Activated T-helper 1 cell treated with anti-CD3 and anti-CD28 coated beads, Interleukin-12 subunit alpha, Interleukin-12 subunit beta, Interleukin-2, Interleukin-4 antibody, amounts not matched to agents 30 ng/mL and 10 ng/mL and 1 ng/mL, durations not matched to agents 14 hours and 24 hours and 36 hours (primary cell): Measurements from ENCODE around the gene RAB29. TPM values are rescaled to one million over a fixed set of nuclear protein-coding genes. Genes with fewer than 3 reads are reported as not detected.

Source experiments
- DNase-seq: peaks from one replicate; pipeline ENCODE4 v3.0.0; 2021; ENCODE audit warnings: low spot score
- H3K27ac Mint-ChIP-seq: one replicate; pipeline ENCODE4 v1.8.0; 2021; ENCODE audit warnings: mild to moderate bottlenecking, mixed read lengths
- H3K27me3 Mint-ChIP-seq: one replicate; pipeline ENCODE4 v1.8.0; 2022; ENCODE audit warnings: mild to moderate bottlenecking, moderate library complexity, mixed read lengths; ENCODE audit not compliant: insufficient read depth
- H3K36me3 Mint-ChIP-seq: one replicate; pipeline ENCODE4 v1.8.0; 2021; ENCODE audit warnings: low read depth, mixed read lengths
- H3K4me1 Mint-ChIP-seq: one replicate; pipeline ENCODE4 v1.8.0; 2021; ENCODE audit warnings: low read depth, mixed read lengths
- H3K4me3 Mint-ChIP-seq: one replicate; pipeline ENCODE4 v1.8.0; 2021; ENCODE audit warnings: mild to moderate bottlenecking, moderate library complexity, mixed read lengths
- H3K9me3 Mint-ChIP-seq: one replicate; pipeline ENCODE4 v1.8.0; 2021; ENCODE audit warnings: mixed read lengths
- intact Hi-C: fragments of 100-400 bp; cut with micrococcal nuclease; formaldehyde crosslinking; loops from one replicate; pipeline ENCODE4 v1.15.1; 2024
- total RNA-seq: library from RNA; stranded (reverse); gene quantifications from 2 replicates; pipeline ENCODE4 v1.2.3, GENCODE V29; 2022

RAB29 gene
- total RNA-seq, 1 donor from 2014 or later = 37.2 TPM

- Mint-ChIP-seq H3K4me1 (peaks cover 51% of the 10 kb centered on the region), H3K4me3 (peak overlapping the region; percentile 99), H3K27me3 (no peaks in the 10 kb centered on the region), H3K36me3 (peaks cover 18% of the 10 kb centered on the region), H3K27ac (peak overlapping the region; percentile 97), H3K9me3 (no peaks in the 10 kb centered on the region)
- intact Hi-C loops = loop anchor here (1.0 to 10.0 kb wide), 10 partner anchors 12 to 815 kb away; partner anchors contain the start of genes DSTYK, PM20D1, SLC41A1 and SLC45A3
- DNase-seq = peak; percentile 94
Observed at GRCh38 chr1:205749234-205750137, 25.8 kb downstream of the RAB29 start.

GRCh38 chr1:205748403-205749233 is 26.7 kb downstream of the RAB29 start:
- peaks cover 57% of the 10 kb centered on the region for H3K4me1 Mint-ChIP-seq
- no peaks in the 10 kb centered on the region for H3K9me3 Mint-ChIP-seq
- H3K4me3 Mint-ChIP-seq = peak overlapping the region; percentile 99
- no peaks in the 10 kb centered on the region for H3K27me3 Mint-ChIP-seq
- H3K27ac Mint-ChIP-seq = peak overlapping the region; percentile 93
- intact Hi-C loops = loop anchor here (1.0 to 10.0 kb wide), 7 partner anchors 29 to 816 kb away; partner anchors contain the start of genes DSTYK and SLC45A3
- no peak for DNase-seq
- peaks cover 20% of the 10 kb centered on the region for H3K36me3 Mint-ChIP-seq

GRCh38 chr1:205746757-205747412 is 28.4 kb downstream of the RAB29 start:
- peaks cover 19% of the 10 kb centered on the region for H3K36me3 Mint-ChIP-seq
- H3K4me1 Mint-ChIP-seq = peaks cover 65% of the 10 kb centered on the region
- H3K27ac Mint-ChIP-seq = peak overlapping the region; percentile 11
- no peaks in the 10 kb centered on the region for H3K9me3 Mint-ChIP-seq
- peak overlapping the region; percentile 48 for H3K4me3 Mint-ChIP-seq
- no peak for DNase-seq
- H3K27me3 Mint-ChIP-seq = no peaks in the 10 kb centered on the region
- intact Hi-C loops = loop anchor here (10.0 kb wide), 3 partner anchors 462 to 818 kb away; partner anchors contain the start of gene DSTYK

- Mint-ChIP-seq H3K4me3 (no peak overlapping the region), H3K9me3 (no peaks in the 10 kb centered on the region), H3K27ac (no peak overlapping the region), H3K27me3 (no peaks in the 10 kb centered on the region), H3K4me1 (peaks cover 61% of the 10 kb centered on the region), H3K36me3 (peaks cover 19% of the 10 kb centered on the region)
- intact Hi-C loops = loop anchor here (10.0 kb wide), 3 partner anchors 460 to 820 kb away; partner anchors contain the start of gene DSTYK
- DNase-seq = no peak
Observed at GRCh38 chr1:205744403-205744802, 30.9 kb downstream of the RAB29 start.

DNA sequence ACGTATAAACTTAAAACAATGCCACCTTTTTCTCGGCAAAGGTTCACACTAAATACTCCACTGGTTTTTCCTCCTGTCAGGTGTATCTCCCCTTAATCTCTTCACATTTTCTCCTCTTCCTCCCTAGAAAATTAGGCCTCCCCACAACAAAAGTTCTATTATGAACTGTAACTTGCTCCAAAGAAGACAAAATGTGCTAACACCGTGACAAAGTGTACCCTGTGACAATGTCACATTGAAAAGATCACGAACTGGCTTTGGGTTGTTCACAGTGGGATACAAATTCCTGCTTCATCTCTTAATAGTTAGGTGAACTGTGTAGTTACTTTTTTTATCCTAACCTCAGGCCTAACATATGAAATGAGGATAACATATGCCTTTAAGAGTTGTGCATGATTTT is 31.3 kb downstream of the RAB29 start:
- DNase-seq = no peak
- Mint-ChIP-seq H3K4me3 (no peak overlapping the region), H3K27me3 (no peaks in the 10 kb centered on the region), H3K36me3 (peaks cover 18% of the 10 kb centered on the region), H3K27ac (no peak overlapping the region), H3K4me1 (peaks cover 64% of the 10 kb centered on the region), H3K9me3 (no peaks in the 10 kb centered on the region)
- intact Hi-C loops = loop anchor here (10.0 kb wide), 3 partner anchors 459 to 821 kb away; partner anchors contain the start of gene DSTYK

DNA sequence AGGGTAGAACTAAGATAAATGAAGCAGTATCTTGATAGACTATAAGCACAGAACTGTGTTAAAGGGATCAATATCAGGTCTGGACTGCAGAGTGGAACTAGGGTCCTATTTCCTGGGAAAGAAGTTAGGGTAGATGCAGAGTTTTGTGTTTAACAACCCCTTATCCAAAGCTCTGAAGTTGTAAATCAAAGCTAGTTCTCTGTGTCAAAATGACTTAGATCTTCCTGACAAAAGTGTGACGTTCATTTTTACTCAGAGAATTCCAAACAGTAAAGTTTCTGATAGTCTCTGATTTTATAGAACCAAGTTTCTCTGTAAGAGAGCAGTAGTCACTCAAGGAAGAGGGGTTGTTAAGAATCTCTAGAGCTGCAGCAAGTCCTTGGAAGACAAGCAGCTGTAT is 33.6 kb downstream of the RAB29 start:
- H3K27ac Mint-ChIP-seq = no peak overlapping the region
- no peak for DNase-seq
- intact Hi-C loops = loop anchor here (10.0 kb wide), 3 partner anchors 457 to 823 kb away; partner anchors contain the start of gene DSTYK
- peaks cover 45% of the 10 kb centered on the region for H3K4me1 Mint-ChIP-seq
- peaks cover 12% of the 10 kb centered on the region for H3K36me3 Mint-ChIP-seq
- H3K27me3 Mint-ChIP-seq = no peaks in the 10 kb centered on the region
- H3K4me3 Mint-ChIP-seq = no peak overlapping the region
- H3K9me3 Mint-ChIP-seq = no peaks in the 10 kb centered on the region

DNA sequence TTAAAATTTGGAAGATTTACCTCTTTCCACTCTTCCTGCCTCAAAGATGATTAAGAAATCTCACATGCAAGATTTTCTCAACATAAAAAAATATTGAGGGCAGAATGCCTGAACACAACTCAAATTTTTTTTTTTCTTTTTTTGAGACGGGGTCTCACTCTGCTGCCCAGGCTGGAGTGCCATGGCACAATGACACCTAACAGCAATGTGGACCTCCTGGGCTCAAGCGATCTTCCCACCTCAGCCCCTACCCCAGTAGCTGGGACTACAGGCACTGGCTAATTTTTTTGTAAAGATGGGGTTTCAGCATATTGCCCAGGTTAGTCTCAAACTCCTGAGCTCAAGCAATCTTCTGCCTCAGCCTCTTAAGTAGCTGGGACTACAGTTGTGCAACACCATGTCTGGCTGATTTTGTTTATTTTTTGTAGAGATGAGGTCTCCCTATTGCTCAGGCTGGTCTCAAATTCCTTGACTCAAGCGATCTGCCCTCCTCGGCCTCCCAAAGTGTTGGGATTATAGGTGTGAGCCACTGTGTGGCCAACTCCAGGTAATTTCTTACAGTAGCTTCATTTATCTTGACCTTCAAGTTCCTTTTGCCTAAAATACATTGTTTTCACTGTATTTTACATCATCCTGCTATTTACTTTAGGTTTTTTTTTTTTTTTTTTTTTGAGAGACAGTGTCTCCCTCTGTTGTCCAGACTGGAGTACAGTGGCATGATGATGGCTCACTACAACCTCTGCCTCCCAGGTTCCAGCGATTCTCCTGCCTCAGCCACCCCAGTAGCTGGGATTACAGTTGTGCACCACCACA is 35.7 kb downstream of the RAB29 start:
- H3K27ac Mint-ChIP-seq = no peak overlapping the region
- no peak overlapping the region for H3K4me3 Mint-ChIP-seq
- H3K9me3 Mint-ChIP-seq = no peaks in the 10 kb centered on the region
- H3K4me1 Mint-ChIP-seq = peaks cover 37% of the 10 kb centered on the region
- intact Hi-C loops = loop anchor here (10.0 kb wide), 3 partner anchors 455 to 825 kb away; partner anchors contain the start of gene DSTYK
- no peaks in the 10 kb centered on the region for H3K27me3 Mint-ChIP-seq
- no peak for DNase-seq
- peaks cover 11% of the 10 kb centered on the region for H3K36me3 Mint-ChIP-seq

DNA sequence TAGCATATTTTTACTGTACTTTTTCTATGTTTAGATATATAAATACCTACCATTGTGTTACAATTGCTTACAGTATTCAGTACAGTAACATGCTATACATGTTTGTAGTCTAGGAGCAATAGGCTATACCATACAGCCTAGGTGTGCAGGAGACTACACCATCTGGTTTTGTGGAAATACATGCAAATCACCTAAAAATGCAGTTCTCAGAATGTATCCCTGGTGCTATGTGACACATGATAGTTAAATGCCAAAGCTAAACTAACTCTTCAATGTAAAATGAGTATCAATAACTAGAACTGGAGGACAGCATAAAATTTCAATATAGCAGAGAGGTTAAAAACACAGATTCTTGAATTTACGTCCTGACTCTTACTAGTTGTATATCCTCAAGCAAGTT is 40.1 kb downstream of the RAB29 start:
- H3K4me3 Mint-ChIP-seq = no peak overlapping the region
- peaks cover 47% of the 10 kb centered on the region for H3K4me1 Mint-ChIP-seq
- no peak overlapping the region for H3K27ac Mint-ChIP-seq
- H3K9me3 Mint-ChIP-seq = no peaks in the 10 kb centered on the region
- H3K27me3 Mint-ChIP-seq = no peaks in the 10 kb centered on the region
- no peak for DNase-seq
- intact Hi-C loops = no loop called here
- H3K36me3 Mint-ChIP-seq = peaks cover 27% of the 10 kb centered on the region

- peaks cover 27% of the 10 kb centered on the region for H3K36me3 Mint-ChIP-seq
- intact Hi-C loops = no loop called here
- no peak overlapping the region for H3K27ac Mint-ChIP-seq
- H3K27me3 Mint-ChIP-seq = no peaks in the 10 kb centered on the region
- peaks cover 39% of the 10 kb centered on the region for H3K4me1 Mint-ChIP-seq
- H3K9me3 Mint-ChIP-seq = no peaks in the 10 kb centered on the region
- DNase-seq = no peak
- no peak overlapping the region for H3K4me3 Mint-ChIP-seq
Observed at GRCh38 chr1:205733438-205734175, 41.7 kb downstream of the RAB29 start.

DNA sequence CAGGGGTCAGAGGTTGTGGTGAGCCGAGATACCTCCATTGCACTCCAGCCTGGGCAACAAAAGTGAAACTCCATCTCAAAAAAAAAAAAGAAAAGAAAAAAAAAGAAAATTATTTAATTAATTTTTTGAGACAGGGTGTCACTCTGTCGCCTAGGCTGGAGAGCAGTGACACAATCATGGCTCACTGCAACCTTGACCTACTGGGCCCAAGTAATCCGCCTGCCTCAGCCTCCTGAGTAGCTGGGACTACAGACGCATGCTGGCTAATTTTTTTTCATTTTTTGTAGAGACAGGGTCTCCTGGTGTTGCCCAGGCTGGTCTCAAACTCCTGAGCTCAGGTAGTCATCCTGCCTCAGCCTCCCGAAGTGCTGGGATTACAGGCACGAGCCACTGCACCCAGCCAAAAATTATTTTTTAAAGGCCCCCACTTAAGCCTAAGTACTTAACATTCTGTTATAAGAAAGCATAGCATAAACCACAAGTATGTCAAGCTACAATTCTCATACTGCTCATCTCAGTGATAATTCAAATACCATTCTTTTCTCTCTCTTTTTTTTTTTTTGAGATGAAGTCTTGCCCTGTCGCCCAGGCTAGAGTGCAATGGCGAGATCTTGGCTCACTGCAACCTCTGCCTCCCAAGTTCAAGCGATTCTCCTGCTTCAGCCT is 45.2 kb downstream of the RAB29 start:
- Mint-ChIP-seq H3K27me3 (no peaks in the 10 kb centered on the region), H3K36me3 (peaks cover 34% of the 10 kb centered on the region), H3K27ac (no peak overlapping the region), H3K4me3 (no peak overlapping the region), H3K4me1 (peaks cover 46% of the 10 kb centered on the region), H3K9me3 (no peaks in the 10 kb centered on the region)
- intact Hi-C loops = no loop called here
- DNase-seq = no peak

GRCh38 chr1:205726619-205727125 is 48.6 kb downstream of the RAB29 start:
- peaks cover 39% of the 10 kb centered on the region for H3K36me3 Mint-ChIP-seq
- no peak overlapping the region for H3K4me3 Mint-ChIP-seq
- H3K9me3 Mint-ChIP-seq = no peaks in the 10 kb centered on the region
- H3K4me1 Mint-ChIP-seq = peaks cover 35% of the 10 kb centered on the region
- intact Hi-C loops = no loop called here
- H3K27me3 Mint-ChIP-seq = no peaks in the 10 kb centered on the region
- H3K27ac Mint-ChIP-seq = no peak overlapping the region
- no peak for DNase-seq
